ENCODE data around the gene LPP.
"Not testable (repeated sequence)": the region's sequence is repeated elsewhere in the genome, so short reads cannot be mapped to it uniquely, and the experiment has no call there.

The LPP gene

GRCh38 chr3:188617988-188618701, 464.2 kb downstream of the LPP start:
- DNase-seq: no peak

- DNase-seq: no peak
Observed at GRCh38 chr3:188620752-188621151, 466.8 kb downstream of the LPP start.

- DNase-seq: no peak
Observed at GRCh38 chr3:188624384-188624783, 470.4 kb downstream of the LPP start.

- DNase-seq: no peak
Observed at GRCh38 chr3:188624828-188625227, 470.9 kb downstream of the LPP start.

- DNase-seq: no peak
Observed at GRCh38 chr3:188627652-188628051, 473.7 kb downstream of the LPP start.

GRCh38 chr3:188631291-188632010, 477.5 kb downstream of the LPP start:
- DNase-seq: no peak

GRCh38 chr3:188633206-188633605, 479.2 kb downstream of the LPP start:
- no peak for DNase-seq

- DNase-seq: no peak
Observed at GRCh38 chr3:188634285-188634684, 480.3 kb downstream of the LPP start.

- no peak for DNase-seq
Observed at GRCh38 chr3:188635258-188636042, 481.5 kb downstream of the LPP start.

GRCh38 chr3:188636292-188636691, 482.3 kb downstream of the LPP start:
- not testable (repeated sequence) for DNase-seq

GRCh38 chr3:188641076-188641475, 487.1 kb downstream of the LPP start:
- DNase-seq: no peak

GRCh38 chr3:188643736-188644135, 489.8 kb downstream of the LPP start:
- DNase-seq: no peak

GRCh38 chr3:188646592-188646991, 492.6 kb downstream of the LPP start:
- no peak for DNase-seq

GRCh38 chr3:188647237-188647636, 493.3 kb downstream of the LPP start:
- no peak for DNase-seq

GRCh38 chr3:188649521-188649920, 495.6 kb downstream of the LPP start:
- DNase-seq: no peak

GRCh38 chr3:188656196-188656982, 502.4 kb downstream of the LPP start:
- no peak for DNase-seq

- no peak for DNase-seq
Observed at GRCh38 chr3:188658606-188659005, 504.6 kb downstream of the LPP start.

- no peak for DNase-seq
Observed at GRCh38 chr3:188659449-188660090, 505.6 kb downstream of the LPP start.

GRCh38 chr3:188660415-188660814, 506.5 kb downstream of the LPP start:
- no peak for DNase-seq

GRCh38 chr3:188661806-188662205, 507.8 kb downstream of the LPP start:
- no peak for DNase-seq

GRCh38 chr3:188662214-188662613, 508.3 kb downstream of the LPP start:
- DNase-seq: no peak

- DNase-seq: no peak
Observed at GRCh38 chr3:188662795-188663194, 508.8 kb downstream of the LPP start.
